Bronchus fibroblast of lung (primary cell): ENCODE data around the gene CMC2. TPM values are rescaled to one million over a fixed set of nuclear protein-coding genes. Genes with fewer than 3 reads are reported as not detected.

Experiments used
- total RNA-seq: library from RNA; depleted of rRNA; stranded (reverse); fragments of >200 nt; gene quantifications from 2 replicates; pipeline ENCODE4 v1.2.3, GENCODE V29; 2015

Gene CMC2
- total RNA-seq: 54.3 and 56.2 TPM in 2 replicates

GRCh38 chr16:81006813-81007695, at the start of gene CMC2, which contains the start of gene CENPN:
TSS of gene CMC2 (minus strand) at chr16:81006885. CDS start at chr16:80997394, 9,491 bp downstream.
TSS of gene CENPN (plus strand) at chr16:81007214. CDS start at chr16:81011940, 4,726 bp downstream.

GRCh38 chr16:81035398-81035974, 28.8 kb upstream of the CMC2 start, which contains the start of gene ATMIN:
TSS of gene ATMIN (plus strand) at chr16:81035842. CDS start at chr16:81035871, 29 bp downstream.

Other genes with a start within 250 kb of the CMC2 start
- 1.3 and 2.0 TPM in 2 replicates for gene CDYL2, start 202.3 kb downstream of the CMC2 start, total RNA-seq
- 44.9 and 45.8 TPM in 2 replicates for gene CENPN, start 329 bp upstream of the CMC2 start, total RNA-seq
- gene ATMIN, start 29.0 kb upstream of the CMC2 start, total RNA-seq: 18.7 and 21.4 TPM in 2 replicates
- gene C16orf46, start 70.4 kb upstream of the CMC2 start, total RNA-seq: 1.6 TPM in 1 of 2 replicates, not detected in the other
- gene GCSH, start 89.5 kb upstream of the CMC2 start, total RNA-seq: 32.1 and 34.2 TPM in 2 replicates
- gene BCO1, start 231.8 kb upstream of the CMC2 start, total RNA-seq: not detected in 2 replicates